HG03460 (cell line): ENCODE data around the gene ACSL6.

Experiments
- ATAC-seq: cut with Tn5 transposase; IDR thresholded peaks from one replicate; pipeline ENCODE4 v1.9.1; 2021; ENCODE audit not compliant: unreplicated experiment

ACSL6 gene, protein sequence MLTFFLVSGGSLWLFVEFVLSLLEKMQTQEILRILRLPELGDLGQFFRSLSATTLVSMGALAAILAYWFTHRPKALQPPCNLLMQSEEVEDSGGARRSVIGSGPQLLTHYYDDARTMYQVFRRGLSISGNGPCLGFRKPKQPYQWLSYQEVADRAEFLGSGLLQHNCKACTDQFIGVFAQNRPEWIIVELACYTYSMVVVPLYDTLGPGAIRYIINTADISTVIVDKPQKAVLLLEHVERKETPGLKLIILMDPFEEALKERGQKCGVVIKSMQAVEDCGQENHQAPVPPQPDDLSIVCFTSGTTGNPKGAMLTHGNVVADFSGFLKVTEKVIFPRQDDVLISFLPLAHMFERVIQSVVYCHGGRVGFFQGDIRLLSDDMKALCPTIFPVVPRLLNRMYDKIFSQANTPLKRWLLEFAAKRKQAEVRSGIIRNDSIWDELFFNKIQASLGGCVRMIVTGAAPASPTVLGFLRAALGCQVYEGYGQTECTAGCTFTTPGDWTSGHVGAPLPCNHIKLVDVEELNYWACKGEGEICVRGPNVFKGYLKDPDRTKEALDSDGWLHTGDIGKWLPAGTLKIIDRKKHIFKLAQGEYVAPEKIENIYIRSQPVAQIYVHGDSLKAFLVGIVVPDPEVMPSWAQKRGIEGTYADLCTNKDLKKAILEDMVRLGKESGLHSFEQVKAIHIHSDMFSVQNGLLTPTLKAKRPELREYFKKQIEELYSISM

GRCh38 chr5:132011622-132012343 lies at the start of gene ACSL6:
Gene ACSL6, minus strand, starts transcription at chr5:132011658. Its CDS starts 105 bp downstream, at chr5:132011553.
- no peak for ATAC-seq

DNA sequence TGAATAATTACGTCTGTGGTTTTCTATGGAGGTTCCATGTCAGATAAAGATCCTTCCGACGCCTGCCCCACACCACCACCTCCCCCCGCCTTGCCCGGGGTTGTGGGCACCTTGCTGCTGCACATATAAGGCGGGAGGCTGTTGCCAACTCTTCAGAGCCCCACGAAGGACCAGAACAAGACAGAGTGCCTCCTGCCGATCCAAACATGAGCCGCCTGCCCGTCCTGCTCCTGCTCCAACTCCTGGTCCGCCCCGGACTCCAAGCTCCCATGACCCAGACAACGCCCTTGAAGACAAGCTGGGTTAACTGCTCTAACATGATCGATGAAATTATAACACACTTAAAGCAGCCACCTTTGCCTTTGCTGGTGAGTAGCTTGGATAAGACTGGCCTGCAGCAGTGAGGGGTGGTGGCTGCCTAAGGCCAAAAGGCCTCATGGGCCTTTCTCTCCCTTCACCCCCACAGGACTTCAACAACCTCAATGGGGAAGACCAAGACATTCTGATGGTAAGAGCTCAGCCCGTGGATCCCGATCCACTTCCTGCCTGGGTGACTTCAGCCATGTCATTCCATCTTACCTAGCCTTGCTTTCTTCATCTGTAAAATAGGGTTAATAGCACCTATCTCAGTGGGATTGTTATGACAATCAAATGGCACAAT lies 49.2 kb upstream of the ACSL6 start, which contains the start of gene IL3:
TSS of gene IL3 (plus strand) at position 155 of the 661 bp plus-strand sequence. CDS start at position 207, 52 bp downstream.
- ATAC-seq: no peak

DNA sequence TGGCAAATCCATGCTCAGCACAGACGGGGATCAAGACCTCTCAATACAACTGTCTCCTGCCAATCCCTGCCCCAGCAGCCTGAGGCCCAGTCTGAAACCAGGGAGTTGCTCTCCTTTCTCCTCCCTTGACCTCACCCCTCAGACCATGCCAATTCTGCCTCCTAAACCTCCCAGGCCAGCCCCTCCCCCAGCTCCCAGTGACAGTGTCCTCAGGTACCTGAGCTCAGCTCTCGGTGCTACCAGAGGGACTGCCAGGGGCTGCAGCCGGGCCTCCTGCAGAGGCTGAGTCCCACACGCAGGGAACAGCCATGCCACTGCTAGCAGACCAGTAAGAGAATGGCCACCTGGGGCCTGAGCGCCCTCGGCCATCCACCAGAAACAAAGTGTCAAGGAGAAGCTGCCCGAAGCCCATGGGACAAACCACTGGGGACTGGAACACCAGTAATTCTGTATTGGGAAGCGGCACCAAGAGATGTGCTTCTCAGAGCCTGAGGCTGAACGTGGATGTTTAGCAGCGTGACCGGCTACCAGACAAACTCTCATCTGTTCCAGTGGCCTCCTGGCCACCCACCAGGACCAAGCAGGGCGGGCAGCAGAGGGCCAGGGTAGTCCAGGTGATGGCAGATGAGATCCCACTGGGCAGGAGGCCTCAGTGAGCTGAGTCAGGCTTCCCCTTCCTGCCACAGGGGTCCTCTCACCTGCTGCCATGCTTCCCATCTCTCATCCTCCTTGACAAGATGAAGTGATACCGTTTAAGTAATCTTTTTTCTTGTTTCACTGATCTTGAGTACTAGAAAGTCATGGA lies 48.4 kb upstream of the ACSL6 start:
- no peak for ATAC-seq

- no peak for ATAC-seq
Measured at GRCh38 chr5:132059043-132059695, 47.7 kb upstream of the ACSL6 start.

- no peak for ATAC-seq
Measured at GRCh38 chr5:132058646-132059042, 47.2 kb upstream of the ACSL6 start.

GRCh38 chr5:132057498-132058255 lies 46.2 kb upstream of the ACSL6 start:
- ATAC-seq: no peak

DNA sequence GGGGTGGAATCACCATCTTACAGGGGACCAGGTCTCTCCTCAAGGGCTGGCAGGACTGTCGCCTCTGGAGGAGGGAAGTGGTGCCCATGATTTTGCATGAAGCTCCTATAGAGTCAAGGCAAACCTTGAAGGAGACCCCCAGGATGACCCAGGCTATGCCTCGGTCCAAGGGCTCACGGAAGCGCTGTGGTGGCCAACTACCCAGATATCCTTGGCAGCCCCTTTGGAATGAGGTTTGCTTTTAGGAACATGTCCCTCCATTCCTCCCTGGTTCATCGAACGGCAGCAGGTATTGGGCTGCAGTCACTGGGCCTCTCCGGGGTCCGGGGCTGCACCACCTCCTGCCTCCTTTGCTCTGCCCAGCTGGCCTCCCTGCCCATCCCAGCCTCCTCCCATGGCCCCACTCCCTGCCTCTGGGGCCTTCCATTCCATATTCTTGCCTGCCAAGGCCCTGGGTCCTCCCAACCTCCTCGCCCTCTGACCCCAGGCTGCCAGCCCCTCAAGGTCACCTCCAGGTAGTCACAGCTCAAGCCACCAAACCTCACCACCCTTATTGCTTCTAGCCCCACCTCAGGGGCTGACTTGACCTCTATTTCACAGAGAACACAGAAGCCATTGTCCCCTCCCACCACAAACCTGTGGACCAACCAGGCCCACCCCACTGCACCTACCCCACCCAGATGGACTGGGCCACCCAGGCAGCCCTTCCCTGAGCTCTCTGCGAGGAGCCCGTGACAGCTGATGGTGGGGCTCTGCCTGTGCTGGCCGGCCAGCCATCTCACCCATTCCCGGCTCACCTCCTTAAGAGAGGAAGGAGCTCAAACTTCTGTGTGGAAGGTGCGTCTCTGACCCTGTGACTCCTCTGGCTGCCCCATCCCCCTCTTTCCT lies 45.4 kb upstream of the ACSL6 start:
- no peak for ATAC-seq

GRCh38 chr5:132055808-132056609 lies 44.6 kb upstream of the ACSL6 start:
- no peak for ATAC-seq

DNA sequence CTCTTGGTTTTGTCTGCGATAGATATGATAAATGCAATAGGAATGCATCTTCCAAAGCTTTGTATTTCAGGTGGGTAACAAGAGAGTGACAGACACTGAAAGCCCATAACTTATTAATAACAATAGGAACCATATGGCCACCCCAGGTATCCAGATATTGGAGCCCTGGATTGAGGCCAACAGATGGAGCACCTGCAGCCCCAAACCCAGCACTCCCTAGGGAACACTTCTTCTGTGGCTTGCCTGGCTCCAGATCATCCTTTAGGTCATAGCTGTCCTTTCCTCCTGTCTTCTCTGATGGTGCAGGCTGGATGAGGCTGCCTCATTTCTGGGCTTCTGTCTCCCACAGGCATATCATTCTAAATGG lies 44.0 kb upstream of the ACSL6 start:
- ATAC-seq: no peak

- ATAC-seq: no peak
Measured at GRCh38 chr5:132054697-132055440, 43.4 kb upstream of the ACSL6 start.

- ATAC-seq: no peak
Measured at GRCh38 chr5:132054031-132054696, 42.7 kb upstream of the ACSL6 start.

- ATAC-seq: no peak
Measured at GRCh38 chr5:132053483-132053882, 42.0 kb upstream of the ACSL6 start.

DNA sequence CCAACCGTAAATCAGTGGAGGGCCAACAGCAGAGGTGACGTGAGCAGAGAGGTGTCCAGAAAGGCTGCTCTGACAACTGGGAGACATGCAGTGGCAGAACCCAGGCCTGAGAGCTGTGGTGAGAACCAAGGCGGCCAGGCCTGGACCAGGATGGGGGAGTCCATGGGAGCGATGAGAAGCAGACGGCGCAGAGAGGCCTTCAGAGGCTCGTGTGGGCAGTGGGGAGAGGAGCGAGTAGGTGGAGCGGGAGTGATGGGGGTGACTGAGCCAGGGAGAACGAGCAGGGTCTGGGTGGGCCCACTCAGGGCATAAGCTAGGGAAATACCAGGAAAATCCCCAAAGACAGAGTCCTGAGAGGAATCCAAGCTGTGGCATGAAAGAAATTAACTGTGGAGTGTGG lies 41.1 kb upstream of the ACSL6 start:
- no peak for ATAC-seq

GRCh38 chr5:132050661-132051552 lies 39.4 kb upstream of the ACSL6 start:
- ATAC-seq: no peak

- no peak for ATAC-seq
Measured at GRCh38 chr5:132050136-132050535, 38.7 kb upstream of the ACSL6 start.
